ENCODE measurements around the gene OR51E2.

The OR51E2 gene

DNA sequence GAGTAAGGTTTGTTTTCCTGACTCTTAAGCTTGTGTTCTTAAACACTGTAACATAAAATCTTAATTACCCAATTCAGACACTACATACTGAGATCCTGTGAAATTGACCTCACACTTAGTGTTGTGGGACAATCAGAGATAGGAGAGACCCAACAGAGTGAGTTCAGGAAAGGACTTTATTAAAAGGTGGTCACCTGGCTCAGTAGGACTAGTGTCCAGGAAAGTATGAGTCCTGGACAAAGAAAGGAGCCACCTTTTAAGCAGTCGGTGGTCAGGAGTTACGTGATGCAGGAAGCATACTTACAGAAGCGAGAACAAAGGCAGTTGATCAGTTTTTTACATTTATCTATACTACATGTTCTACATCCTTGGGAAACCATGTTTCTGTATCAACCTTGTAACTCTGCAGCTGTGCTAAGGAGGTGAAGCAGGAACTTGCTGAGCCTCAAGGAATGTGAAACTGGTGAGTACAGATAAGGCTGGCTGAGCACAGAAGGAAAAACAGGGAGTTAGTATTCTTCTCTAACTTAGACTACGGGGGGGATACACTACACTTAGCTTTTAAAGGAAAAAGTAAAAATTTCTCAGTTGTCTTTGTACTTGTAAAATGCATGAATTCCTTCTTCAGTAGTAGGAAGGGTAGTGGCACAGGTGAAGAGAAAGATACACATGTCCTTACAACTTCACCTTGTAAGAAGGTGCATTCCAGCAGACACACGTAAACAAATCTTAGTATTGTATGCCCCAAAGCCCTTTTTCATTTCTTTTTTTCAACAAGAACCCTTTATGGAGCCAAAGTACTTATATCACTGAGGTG, 38.8 kb downstream of the OR51E2 start:
- no peak for DNase-seq

- DNase-seq, result no peak
Measured at GRCh38 chr11:4654635-4655369, 42.9 kb downstream of the OR51E2 start.

- DNase-seq, result no peak
Measured at GRCh38 chr11:4647766-4648165, 49.9 kb downstream of the OR51E2 start.

DNA sequence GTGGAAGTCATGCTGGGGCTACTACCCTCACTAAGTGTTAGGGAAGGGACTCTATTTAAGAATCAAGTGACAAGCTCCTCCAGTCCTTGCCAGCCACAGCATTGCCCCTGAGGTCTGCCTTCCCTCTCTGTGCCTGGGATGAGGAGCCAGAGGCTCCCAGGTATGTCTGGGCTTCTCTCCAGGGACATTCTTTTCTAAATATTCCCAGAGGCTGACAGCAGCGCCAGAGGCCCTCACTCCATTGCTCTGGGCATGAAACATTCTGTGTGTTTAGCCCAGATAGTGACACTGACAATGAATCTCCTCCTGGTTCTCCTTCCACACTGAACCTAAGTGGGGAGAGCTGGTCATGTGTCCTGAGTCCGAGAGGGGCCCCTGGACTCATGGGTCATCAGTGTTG, 51.7 kb downstream of the OR51E2 start:
- DNase-seq, result no peak

- no peak for DNase-seq
Measured at GRCh38 chr11:4644233-4644632, 53.4 kb downstream of the OR51E2 start.

DNA sequence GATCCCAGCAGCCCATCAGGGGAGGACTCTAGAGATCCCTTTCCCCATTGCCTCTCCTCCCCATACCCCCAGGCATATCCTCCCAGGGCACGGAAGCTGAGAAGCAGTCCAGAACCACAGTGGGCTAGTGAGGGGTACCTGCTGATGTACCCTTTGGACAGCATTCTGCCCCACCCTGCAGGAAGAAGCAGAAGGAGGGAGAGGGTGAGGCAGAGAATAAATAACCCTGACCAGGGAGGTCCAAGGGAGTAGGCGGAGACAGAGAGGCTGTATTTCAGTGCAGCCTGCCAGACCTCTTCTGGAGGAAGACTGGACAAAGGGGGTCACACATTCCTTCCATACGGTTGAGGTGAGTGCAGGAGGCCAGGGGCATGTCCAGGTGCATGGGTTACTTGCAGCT, 54.0 kb downstream of the OR51E2 start, which contains the start of gene OR51E1:
TSS of gene OR51E1 (plus strand) at position 301 of the 400 bp plus-strand sequence. CDS start 8,545 bp downstream, outside the sequence.
- no peak for DNase-seq

DNA sequence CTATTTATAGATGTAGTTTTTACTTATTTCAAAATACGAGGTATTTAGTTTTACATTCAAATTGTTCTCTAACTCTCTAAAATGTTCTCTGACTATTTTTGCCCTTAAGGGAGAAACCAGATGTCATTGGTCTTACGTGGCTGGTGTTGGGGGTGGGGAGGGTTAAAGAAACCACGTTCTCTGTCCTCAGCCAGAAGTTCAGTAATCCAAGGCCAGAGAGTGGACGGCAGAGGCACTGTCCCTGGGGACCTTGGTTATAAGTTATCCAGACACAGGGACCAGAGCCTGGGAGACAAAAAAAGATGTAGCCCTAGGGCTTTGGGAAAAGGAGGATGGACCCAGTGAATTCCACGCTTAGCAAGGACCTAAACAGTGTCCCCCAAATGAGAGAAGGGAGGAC, 54.6 kb downstream of the OR51E2 start:
- DNase-seq, result no peak

GRCh38 chr11:4642043-4642442, 55.6 kb downstream of the OR51E2 start:
- no peak for DNase-seq

DNA sequence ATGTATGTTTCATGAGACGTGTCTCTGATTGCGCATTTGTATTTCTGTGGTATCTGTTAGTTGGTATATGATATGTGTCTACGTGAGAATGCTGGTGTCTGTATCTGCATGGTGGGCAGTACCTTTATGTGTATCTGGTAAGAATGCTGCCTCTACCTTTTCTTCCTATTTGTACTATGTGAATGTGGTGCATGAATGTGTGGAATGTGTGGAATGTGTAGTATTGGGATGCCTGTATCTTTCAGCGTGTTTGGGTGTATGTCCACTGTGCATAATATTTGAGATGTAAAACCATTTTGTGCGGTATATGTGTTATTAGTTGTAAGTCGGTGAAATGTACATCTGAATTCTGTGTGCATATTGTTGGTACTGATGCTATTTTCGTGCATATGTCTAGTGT, 56.2 kb downstream of the OR51E2 start:
- no peak for DNase-seq

GRCh38 chr11:4639931-4640330, 57.7 kb downstream of the OR51E2 start:
- DNase-seq, result no peak

DNA sequence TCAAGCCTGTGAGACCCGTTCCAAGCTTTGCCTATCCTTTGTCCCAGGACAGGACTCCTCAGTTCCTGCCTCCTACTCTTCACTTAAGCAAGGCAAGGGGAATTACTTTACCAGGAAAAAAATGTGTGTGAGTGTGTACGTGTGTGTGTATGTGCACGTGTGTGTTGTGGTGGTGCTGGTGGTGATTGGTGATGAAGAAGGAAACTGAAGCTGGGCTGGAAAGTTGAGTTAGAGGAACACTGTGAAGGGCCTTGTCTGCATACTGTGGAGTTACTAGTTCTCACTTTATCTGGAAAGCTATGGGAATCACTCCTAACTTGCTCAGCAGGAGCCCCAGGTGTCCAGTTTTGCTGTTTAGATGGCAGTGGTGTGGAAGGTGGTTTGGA, 60.0 kb downstream of the OR51E2 start:
- no peak for DNase-seq

GRCh38 chr11:4636962-4637661, 60.5 kb downstream of the OR51E2 start, which contains the start of gene OR51D1:
Gene OR51D1, plus strand, starts transcription at chr11:4637477. Its CDS starts 2,314 bp downstream, at chr11:4639791.
- peak; percentile 71 for DNase-seq

DNA sequence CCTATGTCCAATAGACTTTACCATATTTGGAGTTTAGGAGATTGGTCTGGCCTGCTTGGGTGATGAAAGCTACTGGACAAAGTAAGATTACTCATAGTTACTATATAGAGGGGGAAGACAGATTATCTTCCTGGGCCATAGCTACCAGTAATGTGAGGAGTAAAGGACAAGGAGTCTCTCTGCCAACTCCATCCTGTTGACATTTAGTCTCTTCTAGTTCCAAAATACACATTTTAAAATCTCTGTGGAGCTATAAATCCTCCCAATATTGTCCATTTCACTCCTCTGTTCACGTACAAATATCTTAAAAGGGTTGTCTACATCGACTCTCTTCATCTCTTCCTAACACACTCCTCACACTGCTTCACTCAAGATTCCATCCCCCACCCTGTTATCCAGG, 61.5 kb downstream of the OR51E2 start:
- no peak for DNase-seq

All from stimulated activated CD4-positive, alpha-beta T cell treated with anti-CD3 and anti-CD28 coated beads, Interleukin-1b, Interleukin-23, amount 100 ng/mL, for 48 hours (primary cell).